Measurements from ENCODE around the gene POP4. TPM values are rescaled to one million over a fixed set of nuclear protein-coding genes. Genes with fewer than 3 reads are reported as not detected.

The POP4 gene
- total RNA-seq, 4 donors from 2014 or later = 52.8 to 73.5 (median 71.5) TPM

GRCh38 chr19:29651622-29652394 lies 45.7 kb downstream of the POP4 start:
- DNase-seq (ENCODE audit: extremely low spot score) = no peak
- Histone ChIP-seq H3K36me3 (no peaks in the 10 kb centered on the region), H3K27me3 (no peaks in the 10 kb centered on the region), H3K4me1 (no peaks in the 10 kb centered on the region), H3K27ac (replicated peaks in 1 of 4) (no peak overlapping the region), H3K4me3 (no peak overlapping the region), H3K9me3 (no peaks in the 10 kb centered on the region)
- WGBS = 86% methylated on average over 7 of the region's 7 CpGs
- intact Hi-C loops (cut with DNase I) = no loop called here
- TF ChIP-seq CTCF (IDR thresholded peaks at IDR 0.05) (no peak), POLR2AphosphoS5 (IDR thresholded peaks at IDR 0.05) (no peak), EP300 (IDR thresholded peaks at IDR 0.05) (no peak), POLR2A (IDR thresholded peaks at IDR 0.05; ENCODE audit: low read depth) (no peak)

- Histone ChIP-seq H3K27me3 (no peaks in the 10 kb centered on the region), H3K9me3 (no peaks in the 10 kb centered on the region), H3K27ac (replicated peaks in 1 of 4) (no peak overlapping the region), H3K36me3 (no peaks in the 10 kb centered on the region), H3K4me3 (no peak overlapping the region), H3K4me1 (peaks cover 0 to 8% (median 7%) of the 10 kb centered on the region in 4 donors)
- no peak for TF ChIP-seq EP300 (IDR thresholded peaks at IDR 0.05)
- 90% methylated on average over 5 of the region's 5 CpGs for WGBS
- intact Hi-C loops (cut with DNase I) = no loop called here
- DNase-seq (ENCODE audit: extremely low spot score) = no peak
Observed at GRCh38 chr19:29653398-29653797, 47.3 kb downstream of the POP4 start.

- Histone ChIP-seq H3K9me3 (no peaks in the 10 kb centered on the region), H3K36me3 (no peaks in the 10 kb centered on the region), H3K27ac (replicated peaks in 1 of 4) (no peak overlapping the region), H3K4me3 (no peak overlapping the region), H3K27me3 (no peaks in the 10 kb centered on the region), H3K4me1 (peaks cover 0 to 15% (median 14%) of the 10 kb centered on the region in 4 donors)
- intact Hi-C loops (cut with DNase I) = no loop called here
- no peak for DNase-seq (ENCODE audit: extremely low spot score)
- WGBS = 66% methylated on average over 4 of the region's 4 CpGs
- TF ChIP-seq POLR2AphosphoS5 (IDR thresholded peaks at IDR 0.05) (no peak), CTCF (IDR thresholded peaks at IDR 0.05) (no peak), POLR2A (IDR thresholded peaks at IDR 0.05; ENCODE audit: low read depth) (no peak), EP300 (IDR thresholded peaks at IDR 0.05) (no peak)
Observed at GRCh38 chr19:29655648-29656335, 49.7 kb downstream of the POP4 start.

GRCh38 chr19:29658221-29658991 lies 52.3 kb downstream of the POP4 start:
- DNase-seq (ENCODE audit: extremely low spot score) = no peak
- H3K9me3 ChIP-seq = no peaks in the 10 kb centered on the region

More at GRCh38 chr19:29658221-29658991, 52.3 kb downstream of the POP4 start:
- no peak overlapping the region for H3K4me3 ChIP-seq
- H3K27ac ChIP-seq (replicated peaks in 1 of 4) = peak overlapping the region in 1 of 4 donors; percentile 32
- intact Hi-C loops (cut with DNase I) = no loop called here
- peaks cover 22 to 41% (median 39%) of the 10 kb centered on the region in 4 donors for H3K4me1 ChIP-seq
- 58% methylated on average over 5 of the region's 5 CpGs for WGBS
- no peaks in the 10 kb centered on the region for H3K27me3 ChIP-seq
- TF ChIP-seq POLR2AphosphoS5 (IDR thresholded peaks at IDR 0.05) = peak in 1 of 2 donors; percentile 9
- no peak for TF ChIP-seq EP300 (IDR thresholded peaks at IDR 0.05)
- no peak for TF ChIP-seq POLR2A (IDR thresholded peaks at IDR 0.05; ENCODE audit: low read depth)
- no peak for TF ChIP-seq CTCF (IDR thresholded peaks at IDR 0.05)
- H3K36me3 ChIP-seq = no peaks in the 10 kb centered on the region

Data from esophagus muscularis mucosa (tissue), 4 donors.